CD8-positive, alpha-beta memory T cell (primary cell): ENCODE data around the gene ATRNL1. TPM values are rescaled to one million over a fixed set of nuclear protein-coding genes. Genes with fewer than 3 reads are reported as not detected.

ENCODE experiments used
- CTCF ChIA-PET: fragments of 350-600 bp; sonication (Branson Sonifier 250); formaldehyde crosslinking; loops from one replicate; lab custom pipeline; 2021; ENCODE audit warnings: antibody characterized with exemption; lab: Charles Lee
- POLR2A ChIA-PET: fragments of 350-600 bp; sonication (Branson Sonifier 250); formaldehyde crosslinking; loops from one replicate; lab custom pipeline; 2021; ENCODE audit warnings: antibody characterized with exemption; lab: Charles Lee
- DNase-seq, 5 donors: peaks; one replicate each; pipeline versions ENCODE4 v3.0.0 to v3.0.0-alpha.2; 2020 to 2022; ENCODE audit warnings: mixed read lengths in 1 of 5
- H3K27ac ChIP-seq: one replicate; pipeline ENCODE4 v1.7.0; 2013; ENCODE audit warnings: low read depth, mild to moderate bottlenecking, low read length, moderate library complexity
- H3K27me3 ChIP-seq: 2 replicates; pipeline ENCODE4 v1.7.0; 2013; ENCODE audit warnings: low read length, mild to moderate bottlenecking; ENCODE audit not compliant: insufficient read depth, poor library complexity, severe bottlenecking
- H3K36me3 ChIP-seq: 2 replicates; pipeline ENCODE4 v1.7.0; 2013; ENCODE audit warnings: mild to moderate bottlenecking, low read length, moderate library complexity; ENCODE audit not compliant: insufficient read depth
- H3K4me1 ChIP-seq: 2 replicates; pipeline ENCODE4 v1.7.0; 2013; ENCODE audit warnings: mild to moderate bottlenecking, low read length, moderate library complexity; ENCODE audit not compliant: insufficient read depth
- H3K4me3 ChIP-seq: 2 replicates; pipeline ENCODE4 v1.7.0; 2013; ENCODE audit warnings: mild to moderate bottlenecking, low read length
- H3K9me3 ChIP-seq: 2 replicates; pipeline ENCODE4 v1.7.0; 2013; ENCODE audit warnings: mild to moderate bottlenecking, low read length
- H3K27ac Mint-ChIP-seq, 8 donors: one replicate each; pipeline ENCODE4 v1.8.0; 2020 to 2021; ENCODE audit warnings: mixed read lengths in 8 of 8, mild to moderate bottlenecking in 6 of 8, inconsistent platforms in 3 of 8, moderate library complexity in 3 of 8
- H3K27me3 Mint-ChIP-seq, 2 donors: one replicate each; pipeline ENCODE4 v1.8.0; 2020 to 2021; ENCODE audit warnings: mixed read lengths in 2 of 2, mild to moderate bottlenecking in 1 of 2, moderate library complexity in 1 of 2
- H3K36me3 Mint-ChIP-seq, 3 donors: one replicate each; pipeline ENCODE4 v1.8.0; 2020 to 2021; ENCODE audit warnings: mixed read lengths in 3 of 3, inconsistent platforms in 1 of 3, mild to moderate bottlenecking in 1 of 3
- H3K4me1 Mint-ChIP-seq, 3 donors: one replicate each; pipeline ENCODE4 v1.8.0; 2020 to 2021; ENCODE audit warnings: mixed read lengths in 3 of 3, inconsistent platforms in 1 of 3, mild to moderate bottlenecking in 1 of 3
- H3K4me3 Mint-ChIP-seq, 7 donors: one replicate each; pipeline ENCODE4 v1.8.0; 2020 to 2021; ENCODE audit warnings: mixed read lengths in 7 of 7, mild to moderate bottlenecking in 6 of 7, moderate library complexity in 4 of 7, inconsistent platforms in 2 of 7
- H3K9me3 Mint-ChIP-seq, 5 donors: one replicate each; pipeline ENCODE4 v1.8.0; 2020 to 2022; ENCODE audit warnings: mixed read lengths in 5 of 5, mild to moderate bottlenecking in 3 of 5, moderate library complexity in 2 of 5, inconsistent platforms in 1 of 5
- polyA plus RNA-seq: library from polyadenylated mRNA; unstranded; fragments of 300-500 nt; fragmentation: Illumina TruSeq; gene quantifications from one replicate; pipeline ENCODE4 v1.2.3, GENCODE V29; 2021
- total RNA-seq, 2 experiments: library from RNA; stranded (reverse); gene quantifications; one replicate each; pipeline ENCODE4 v1.2.3, GENCODE V29; 2021

ATRNL1 gene
- total and polyA plus RNA-seq, 3 experiments from 2014 or later = not detected

DNA sequence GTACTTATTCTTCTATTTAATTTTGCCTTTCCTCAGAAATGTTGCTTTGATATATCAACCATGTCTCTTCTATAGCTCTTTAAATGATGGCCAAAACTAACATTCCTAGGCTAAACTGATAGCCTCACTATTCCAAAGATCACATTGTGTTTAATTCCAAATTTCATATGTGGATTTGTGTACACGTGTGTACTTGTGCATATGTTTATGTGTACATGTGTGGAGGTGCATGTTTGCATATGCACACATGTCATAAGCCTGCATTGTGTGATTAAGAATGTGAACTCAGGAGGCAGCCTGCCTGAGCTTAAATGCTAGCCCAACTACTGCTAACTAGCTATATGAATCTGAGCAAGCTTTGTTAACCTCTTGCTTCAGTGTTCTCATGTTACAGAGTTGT, 753.4 kb downstream of the ATRNL1 start:
- Mint-ChIP-seq H3K27ac (no peak overlapping the region), H3K4me1 (no peaks in the 10 kb centered on the region), H3K9me3 (peaks cover 0 to 12% (median 0%) of the 10 kb centered on the region in 5 donors), H3K36me3 (no peaks in the 10 kb centered on the region), H3K27me3 (no peaks in the 10 kb centered on the region), H3K4me3 (no peak overlapping the region)
- H3K9me3 ChIP-seq = no peaks in the 10 kb centered on the region
- no peak for DNase-seq
- H3K4me3 ChIP-seq = no peak overlapping the region
- no peaks in the 10 kb centered on the region for H3K36me3 ChIP-seq
- POLR2A ChIA-PET = no interaction called here
- no peaks in the 10 kb centered on the region for H3K27me3 ChIP-seq
- H3K27ac ChIP-seq = no peak overlapping the region
- CTCF ChIA-PET = no interaction called here
- H3K4me1 ChIP-seq = no peaks in the 10 kb centered on the region

DNA sequence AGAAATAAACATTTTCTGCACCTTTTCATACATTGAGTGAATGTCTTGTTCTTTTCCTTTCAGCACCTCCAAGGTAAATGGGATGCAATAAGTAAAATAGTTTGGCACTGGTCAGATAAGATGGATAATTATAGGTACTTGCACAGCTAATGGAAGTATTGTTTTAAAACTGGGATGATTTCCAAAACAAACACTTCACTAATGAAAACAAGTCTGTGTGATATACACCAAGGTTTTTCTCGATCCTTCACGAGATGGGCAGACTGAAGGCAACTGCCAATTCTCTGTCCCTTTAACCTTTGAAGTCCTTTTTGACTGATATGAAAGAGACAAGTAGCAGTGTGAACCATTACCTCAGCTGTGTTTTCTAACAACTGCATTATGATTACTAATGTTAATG, 756.0 kb downstream of the ATRNL1 start:
- no peak for DNase-seq
- ChIA-PET CTCF (no interaction called here), POLR2A (no interaction called here)
- no peaks in the 10 kb centered on the region for H3K36me3 Mint-ChIP-seq
- H3K4me1 ChIP-seq = no peaks in the 10 kb centered on the region
- no peaks in the 10 kb centered on the region for H3K9me3 ChIP-seq
- H3K27me3 Mint-ChIP-seq = no peaks in the 10 kb centered on the region
- H3K4me3 ChIP-seq = no peak overlapping the region
- no peaks in the 10 kb centered on the region for H3K36me3 ChIP-seq
- H3K27me3 ChIP-seq = no peaks in the 10 kb centered on the region
- no peak overlapping the region for H3K4me3 Mint-ChIP-seq
- H3K4me1 Mint-ChIP-seq = no peaks in the 10 kb centered on the region
- H3K27ac Mint-ChIP-seq = no peak overlapping the region
- H3K9me3 Mint-ChIP-seq = peaks cover 0 to 20% (median 3%) of the 10 kb centered on the region in 5 donors
- no peak overlapping the region for H3K27ac ChIP-seq

DNA sequence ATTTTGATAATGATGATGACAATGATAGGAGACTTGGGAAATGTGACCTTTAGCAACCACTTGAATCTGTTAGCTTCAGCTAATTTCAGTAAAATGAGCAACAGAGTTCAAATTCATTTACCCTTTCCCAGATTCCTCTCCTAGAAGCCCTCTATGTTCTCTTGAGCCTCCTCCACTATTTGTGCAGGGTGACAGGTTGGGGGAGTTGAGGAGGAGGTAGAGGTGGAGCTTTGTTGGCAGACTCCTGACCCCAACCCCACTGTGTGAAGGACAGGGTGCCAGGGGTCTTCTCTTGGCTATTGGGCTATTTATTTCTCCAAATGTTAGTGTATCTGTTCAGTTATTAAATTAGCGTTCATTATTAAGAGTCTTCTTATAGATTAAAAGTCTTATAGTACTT, 757.5 kb downstream of the ATRNL1 start:
- Mint-ChIP-seq H3K9me3 (peaks cover 0 to 23% (median 3%) of the 10 kb centered on the region in 5 donors), H3K27me3 (no peaks in the 10 kb centered on the region), H3K36me3 (no peaks in the 10 kb centered on the region), H3K27ac (no peak overlapping the region), H3K4me1 (no peaks in the 10 kb centered on the region), H3K4me3 (no peak overlapping the region)
- H3K27me3 ChIP-seq = no peaks in the 10 kb centered on the region
- H3K4me1 ChIP-seq = no peaks in the 10 kb centered on the region
- H3K27ac ChIP-seq = no peak overlapping the region
- ChIA-PET POLR2A (no interaction called here), CTCF (no interaction called here)
- no peak for DNase-seq
- no peak overlapping the region for H3K4me3 ChIP-seq
- H3K9me3 ChIP-seq = no peaks in the 10 kb centered on the region
- H3K36me3 ChIP-seq = no peaks in the 10 kb centered on the region

DNA sequence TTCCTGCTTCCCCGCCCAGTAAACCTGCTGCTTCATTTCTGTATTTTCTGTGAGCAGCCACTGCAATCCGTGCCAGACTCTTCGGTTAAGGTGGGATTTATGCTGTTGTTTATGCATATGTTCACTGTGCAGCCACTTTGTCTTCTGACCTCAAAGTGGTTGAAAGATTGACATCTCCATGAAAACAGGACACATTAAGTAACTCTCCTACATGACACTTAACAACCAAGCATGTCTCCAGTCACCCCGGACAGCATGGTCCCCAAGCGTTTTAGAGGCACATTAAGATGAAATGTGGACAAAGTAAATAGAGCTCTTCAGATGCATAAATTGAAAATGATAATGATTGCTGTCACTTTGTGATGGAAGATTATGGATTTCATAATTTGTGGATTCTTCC, 758.5 kb downstream of the ATRNL1 start:
- H3K4me3 Mint-ChIP-seq = no peak overlapping the region
- H3K4me1 Mint-ChIP-seq = no peaks in the 10 kb centered on the region
- H3K9me3 Mint-ChIP-seq = peaks cover 0 to 21% (median 3%) of the 10 kb centered on the region in 5 donors
- H3K36me3 Mint-ChIP-seq = no peaks in the 10 kb centered on the region
- Histone ChIP-seq H3K27ac (no peak overlapping the region), H3K4me3 (no peak overlapping the region), H3K4me1 (no peaks in the 10 kb centered on the region), H3K36me3 (no peaks in the 10 kb centered on the region), H3K27me3 (no peaks in the 10 kb centered on the region), H3K9me3 (no peaks in the 10 kb centered on the region)
- CTCF ChIA-PET = no interaction called here
- no peaks in the 10 kb centered on the region for H3K27me3 Mint-ChIP-seq
- DNase-seq = no peak
- POLR2A ChIA-PET = no interaction called here
- H3K27ac Mint-ChIP-seq = no peak overlapping the region

DNA sequence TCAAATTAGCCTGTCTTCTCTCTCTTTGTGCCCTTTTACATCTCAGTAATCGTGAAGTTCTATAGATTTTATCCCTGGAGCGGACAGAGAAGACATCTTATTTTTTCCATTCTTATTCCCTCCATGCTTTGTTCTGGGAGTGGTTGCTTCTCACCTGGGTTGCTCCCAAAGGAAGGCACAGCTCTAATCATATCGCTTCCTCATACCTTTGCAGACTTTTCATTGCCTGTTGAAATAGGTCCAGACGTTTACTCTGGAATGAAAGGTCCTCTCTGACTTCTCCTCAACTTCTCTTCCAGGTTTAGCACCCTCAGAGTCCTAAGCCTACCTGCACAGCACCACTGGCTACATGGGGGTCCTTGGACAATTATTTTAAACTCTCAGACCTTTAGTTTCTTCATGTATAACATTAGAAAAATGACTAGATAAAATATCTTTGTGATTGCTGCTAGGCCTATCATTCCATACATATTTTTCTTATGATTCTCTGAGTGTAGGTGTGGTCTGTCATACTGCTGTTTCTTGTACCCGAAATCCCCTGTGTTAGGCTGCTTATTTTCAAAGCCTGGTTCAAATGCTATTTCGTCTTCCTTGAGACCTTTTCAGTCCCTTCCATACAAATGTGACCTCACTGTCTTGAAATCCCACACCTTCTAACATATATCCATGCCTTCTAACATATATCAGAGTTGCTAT, 761.7 kb downstream of the ATRNL1 start:
- no peaks in the 10 kb centered on the region for H3K27me3 Mint-ChIP-seq
- ChIA-PET CTCF (no interaction called here), POLR2A (no interaction called here)
- Histone ChIP-seq H3K27ac (no peak overlapping the region), H3K4me1 (no peaks in the 10 kb centered on the region), H3K36me3 (no peaks in the 10 kb centered on the region), H3K27me3 (no peaks in the 10 kb centered on the region), H3K4me3 (no peak overlapping the region), H3K9me3 (no peaks in the 10 kb centered on the region)
- no peak overlapping the region for H3K4me3 Mint-ChIP-seq
- peaks cover 0 to 26% (median 4%) of the 10 kb centered on the region in 5 donors for H3K9me3 Mint-ChIP-seq
- DNase-seq = no peak
- H3K36me3 Mint-ChIP-seq = no peaks in the 10 kb centered on the region
- no peak overlapping the region for H3K27ac Mint-ChIP-seq
- H3K4me1 Mint-ChIP-seq = no peaks in the 10 kb centered on the region

DNA sequence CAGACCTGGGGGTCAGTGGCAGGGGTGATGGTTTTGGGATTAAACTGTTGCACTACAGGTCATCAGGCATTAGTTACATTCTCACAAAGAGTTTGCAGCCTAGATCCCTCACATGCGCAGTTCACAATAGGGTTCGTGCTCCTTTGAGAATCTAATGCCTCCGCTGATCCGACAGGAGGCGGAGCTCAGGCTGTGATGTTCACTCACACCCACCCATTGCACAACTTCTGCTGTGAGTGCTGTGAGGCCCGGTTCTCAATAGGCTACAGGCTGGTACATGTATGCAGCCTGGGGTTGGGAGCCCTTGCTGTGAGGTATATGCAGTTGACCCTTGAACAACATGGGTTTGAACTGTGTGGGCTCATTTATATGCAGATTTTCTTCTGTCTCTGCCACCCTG, 763.4 kb downstream of the ATRNL1 start:
- H3K4me1 Mint-ChIP-seq = no peaks in the 10 kb centered on the region
- no peak overlapping the region for H3K4me3 Mint-ChIP-seq
- Histone ChIP-seq H3K36me3 (no peaks in the 10 kb centered on the region), H3K4me1 (no peaks in the 10 kb centered on the region), H3K4me3 (no peak overlapping the region), H3K27me3 (no peaks in the 10 kb centered on the region), H3K9me3 (no peaks in the 10 kb centered on the region), H3K27ac (no peak overlapping the region)
- POLR2A ChIA-PET = no interaction called here
- no peak overlapping the region for H3K27ac Mint-ChIP-seq
- no peaks in the 10 kb centered on the region for H3K27me3 Mint-ChIP-seq
- CTCF ChIA-PET = no interaction called here
- H3K36me3 Mint-ChIP-seq = no peaks in the 10 kb centered on the region
- peaks cover 3 to 32% (median 6%) of the 10 kb centered on the region in 5 donors for H3K9me3 Mint-ChIP-seq
- no peak for DNase-seq

DNA sequence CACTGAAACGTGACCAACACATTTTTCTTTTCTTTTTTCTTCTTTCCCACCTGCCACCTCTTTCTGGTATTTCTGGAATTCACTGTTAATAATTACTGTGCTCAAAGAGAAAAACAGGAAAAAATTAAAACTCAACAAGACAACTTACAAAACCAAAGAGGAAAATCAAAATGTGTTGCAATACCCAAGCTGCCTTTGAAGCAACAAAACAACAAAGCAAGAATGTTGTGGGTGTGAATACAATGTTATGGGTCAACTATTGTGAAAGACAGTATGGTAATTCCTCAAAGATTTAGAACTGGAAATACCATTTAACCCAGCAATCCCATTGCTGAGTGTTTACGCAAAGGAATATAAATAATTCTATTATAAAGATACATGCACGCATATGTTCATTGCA, 764.7 kb downstream of the ATRNL1 start:
- no peaks in the 10 kb centered on the region for H3K27me3 ChIP-seq
- POLR2A ChIA-PET = no interaction called here

DNA sequence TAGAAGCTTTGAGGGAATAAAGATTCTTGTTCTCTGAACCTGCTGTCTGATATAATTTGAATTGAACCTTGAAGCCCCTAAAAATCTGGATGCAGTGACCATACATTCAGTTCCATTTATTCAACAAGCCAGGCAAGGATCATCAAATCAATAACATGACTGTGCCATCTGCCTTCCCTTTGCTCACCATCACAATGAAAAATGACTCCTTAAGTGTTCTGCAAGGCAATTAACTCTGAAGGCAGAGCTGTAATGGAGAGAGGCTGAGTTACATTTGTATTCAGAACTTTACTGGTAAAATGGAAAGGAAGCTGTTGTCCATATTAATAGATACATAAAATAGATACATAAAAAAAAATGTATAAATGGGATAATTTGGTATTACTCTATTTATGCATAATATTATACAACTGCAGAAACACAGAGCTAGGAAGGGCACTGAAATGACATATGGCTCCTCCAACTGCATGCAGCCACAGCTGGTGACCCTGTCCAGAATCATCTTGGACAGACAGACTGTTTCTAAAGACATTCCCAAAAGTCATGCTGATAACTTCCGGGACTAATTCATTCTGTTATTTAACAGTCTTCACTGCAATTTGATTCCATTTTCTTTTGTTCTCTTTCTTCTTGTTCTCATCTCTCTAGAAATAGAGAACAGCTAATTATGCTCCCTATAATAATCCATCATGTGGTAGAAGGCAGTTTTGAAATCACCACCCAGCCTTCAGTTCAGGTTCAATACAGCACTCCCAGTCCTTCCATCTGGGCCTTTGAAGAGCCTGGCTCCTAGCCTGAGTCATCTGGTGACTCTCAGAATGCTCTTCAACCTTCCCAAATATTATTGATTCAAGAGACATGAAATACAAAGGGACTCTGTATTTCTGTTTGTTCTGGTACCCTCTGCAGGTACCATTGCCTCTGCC, 767.3 kb downstream of the ATRNL1 start:
- DNase-seq = no peak
- no peak overlapping the region for H3K27ac ChIP-seq
- no peak overlapping the region for H3K4me3 Mint-ChIP-seq
- H3K4me3 ChIP-seq = no peak overlapping the region
- no peaks in the 10 kb centered on the region for H3K27me3 Mint-ChIP-seq
- H3K27me3 ChIP-seq = no peaks in the 10 kb centered on the region
- H3K4me1 Mint-ChIP-seq = no peaks in the 10 kb centered on the region
- no peaks in the 10 kb centered on the region for H3K4me1 ChIP-seq
- no peaks in the 10 kb centered on the region for H3K9me3 ChIP-seq
- no peaks in the 10 kb centered on the region for H3K36me3 ChIP-seq
- ChIA-PET CTCF (no interaction called here), POLR2A (no interaction called here)
- H3K36me3 Mint-ChIP-seq = no peaks in the 10 kb centered on the region
- peaks cover 3 to 39% (median 4%) of the 10 kb centered on the region in 5 donors for H3K9me3 Mint-ChIP-seq
- no peak overlapping the region for H3K27ac Mint-ChIP-seq

More for the DNA sequence above, 764.7 kb downstream of the ATRNL1 start:
- no peak overlapping the region for H3K27ac ChIP-seq
- DNase-seq = no peak
- Mint-ChIP-seq H3K36me3 (no peaks in the 10 kb centered on the region), H3K4me1 (no peaks in the 10 kb centered on the region), H3K27ac (no peak overlapping the region), H3K27me3 (no peaks in the 10 kb centered on the region), H3K9me3 (peaks cover 2 to 40% (median 6%) of the 10 kb centered on the region in 5 donors), H3K4me3 (no peak overlapping the region)
- no peaks in the 10 kb centered on the region for H3K4me1 ChIP-seq
- H3K9me3 ChIP-seq = no peaks in the 10 kb centered on the region
- CTCF ChIA-PET = no interaction called here
- H3K4me3 ChIP-seq = no peak overlapping the region
- no peaks in the 10 kb centered on the region for H3K36me3 ChIP-seq
